Ectodermal cell (in vitro differentiated cells): ENCODE results near the gene AFAP1L1.

Experiments used
- H3K27ac ChIP-seq: 2 replicates; pipeline ENCODE4 v1.7.0; 2013; ENCODE audit warnings: mild to moderate bottlenecking, low read depth, low read length; ENCODE audit not compliant: insufficient read depth, poor library complexity, severe bottlenecking
- H3K27me3 ChIP-seq: 2 replicates; pipeline ENCODE4 v1.7.0; 2013; ENCODE audit warnings: mild to moderate bottlenecking, low read length; ENCODE audit not compliant: insufficient read depth, control insufficient read depth, poor library complexity, severe bottlenecking
- H3K36me3 ChIP-seq: one replicate; pipeline ENCODE4 v1.7.0; 2013; ENCODE audit warnings: low read length; ENCODE audit not compliant: control insufficient read depth, insufficient read depth
- H3K4me1 ChIP-seq: one replicate; pipeline ENCODE4 v1.7.0; 2013; ENCODE audit warnings: low read length; ENCODE audit not compliant: control insufficient read depth, insufficient read depth
- H3K4me3 ChIP-seq: 2 replicates; pipeline ENCODE4 v1.7.0; 2013; ENCODE audit warnings: low read depth, low read length, control low read depth; ENCODE audit not compliant: insufficient read depth
- H3K9me3 ChIP-seq: 2 replicates; pipeline ENCODE4 v1.7.0; 2013; ENCODE audit warnings: mild to moderate bottlenecking, low read length, moderate library complexity; ENCODE audit not compliant: control insufficient read depth
- WGBS, 2 experiments: methylation state at CpG; one replicate each; pipeline ENCODE4 v1.1.7; 2013; ENCODE audit warnings: missing lambda C conversion rate in 2 of 2; 5-methylcytosine and 5-hydroxymethylcytosine counted together

Gene AFAP1L1

DNA sequence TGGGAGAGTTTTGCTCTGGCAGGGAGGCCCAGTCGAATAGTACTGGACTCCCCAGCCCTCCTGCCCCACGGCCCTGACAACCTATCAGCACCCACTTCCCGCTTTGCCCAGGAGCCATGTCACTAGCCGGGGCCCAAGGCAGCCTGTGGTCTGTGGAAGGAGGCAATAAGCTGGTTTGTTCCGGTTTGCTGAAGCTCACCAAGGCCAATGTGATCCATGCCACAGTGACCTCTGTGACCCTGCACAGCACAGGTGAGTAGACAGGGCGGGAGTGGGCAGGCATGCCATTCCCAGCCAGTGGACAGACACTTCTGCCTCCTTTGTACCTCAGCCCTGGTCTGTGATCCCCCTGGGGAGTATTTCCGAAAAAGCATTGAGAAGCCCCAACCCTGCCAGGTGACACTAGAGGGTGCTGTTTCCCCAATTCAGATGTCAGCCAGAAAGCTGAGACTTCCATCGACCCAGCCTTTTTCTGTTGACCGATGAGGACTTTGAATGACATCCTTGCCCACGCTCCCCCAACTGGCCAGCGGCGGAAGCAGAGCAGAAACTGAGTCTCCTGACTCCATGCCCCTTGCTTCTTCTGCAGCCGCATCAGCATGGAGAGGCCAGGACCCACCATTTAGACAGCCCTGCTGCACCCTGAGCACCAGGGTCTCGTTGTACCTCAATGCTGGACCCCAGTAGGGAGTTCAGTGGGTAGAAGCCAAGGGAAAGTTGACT, 95.8 kb downstream of the AFAP1L1 start:
- WGBS, 2 experiments: 39% methylated on average over 14 of the region's 14 CpGs
- no peaks in the 10 kb centered on the region for H3K27me3 ChIP-seq

DNA sequence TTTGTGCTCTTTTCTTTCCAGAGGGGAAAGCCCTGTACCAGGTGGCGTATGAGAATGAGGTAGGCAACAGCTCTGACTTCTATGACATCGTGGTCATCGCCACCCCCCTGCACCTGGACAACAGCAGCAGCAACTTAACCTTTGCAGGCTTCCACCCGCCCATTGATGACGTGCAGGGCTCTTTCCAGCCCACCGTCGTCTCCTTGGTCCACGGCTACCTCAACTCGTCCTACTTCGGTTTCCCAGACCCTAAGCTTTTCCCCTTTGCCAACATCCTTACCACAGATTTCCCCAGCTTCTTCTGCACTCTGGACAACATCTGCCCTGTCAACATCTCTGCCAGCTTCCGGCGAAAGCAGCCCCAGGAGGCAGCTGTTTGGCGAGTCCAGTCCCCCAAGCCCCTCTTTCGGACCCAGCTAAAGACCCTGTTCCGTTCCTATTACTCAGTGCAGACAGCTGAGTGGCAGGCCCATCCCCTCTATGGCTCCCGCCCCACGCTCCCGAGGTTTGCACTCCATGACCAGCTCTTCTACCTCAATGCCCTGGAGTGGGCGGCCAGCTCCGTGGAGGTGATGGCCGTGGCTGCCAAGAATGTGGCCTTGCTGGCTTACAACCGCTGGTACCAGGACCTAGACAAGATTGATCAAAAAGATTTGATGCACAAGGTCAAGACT, 96.5 kb downstream of the AFAP1L1 start:
- H3K4me1 ChIP-seq: no peaks in the 10 kb centered on the region
- H3K4me3 ChIP-seq: no peak overlapping the region
- no peaks in the 10 kb centered on the region for H3K27me3 ChIP-seq
- 95 to 96% methylated on average over 22 of the region's 22 CpGs for WGBS, 2 experiments
- H3K9me3 ChIP-seq: no peaks in the 10 kb centered on the region
- no peaks in the 10 kb centered on the region for H3K36me3 ChIP-seq
- no peak overlapping the region for H3K27ac ChIP-seq

More for the DNA sequence above, 95.8 kb downstream of the AFAP1L1 start:
- no peak overlapping the region for H3K27ac ChIP-seq
- no peak overlapping the region for H3K4me3 ChIP-seq
- no peaks in the 10 kb centered on the region for H3K36me3 ChIP-seq
- no peaks in the 10 kb centered on the region for H3K4me1 ChIP-seq
- H3K9me3 ChIP-seq: no peaks in the 10 kb centered on the region

DNA sequence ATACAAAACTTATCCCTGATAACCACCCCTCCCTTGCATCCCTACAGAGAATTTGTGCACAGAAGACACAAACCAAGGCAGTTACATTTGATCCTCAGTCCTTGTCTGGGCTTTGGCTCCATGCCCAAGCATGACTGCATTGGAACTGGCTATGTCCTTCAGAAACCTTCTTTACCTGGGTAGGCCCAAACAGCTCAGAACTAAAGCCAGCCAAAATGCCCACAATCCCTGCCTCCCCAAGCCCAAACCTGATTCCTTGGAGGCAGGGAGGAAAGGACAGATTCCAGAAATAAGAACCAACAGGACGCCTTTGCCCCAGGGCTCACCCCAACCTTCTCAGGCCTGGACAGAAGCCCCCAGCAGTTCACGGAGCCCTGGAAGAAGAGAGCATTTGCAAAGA, 99.2 kb downstream of the AFAP1L1 start:
- Histone ChIP-seq H3K4me3 (no peak overlapping the region), H3K36me3 (no peaks in the 10 kb centered on the region), H3K4me1 (no peaks in the 10 kb centered on the region), H3K27me3 (no peaks in the 10 kb centered on the region), H3K27ac (no peak overlapping the region), H3K9me3 (no peaks in the 10 kb centered on the region)
- 73 to 77% methylated on average over 2 of the region's 2 CpGs for WGBS, 2 experiments

DNA sequence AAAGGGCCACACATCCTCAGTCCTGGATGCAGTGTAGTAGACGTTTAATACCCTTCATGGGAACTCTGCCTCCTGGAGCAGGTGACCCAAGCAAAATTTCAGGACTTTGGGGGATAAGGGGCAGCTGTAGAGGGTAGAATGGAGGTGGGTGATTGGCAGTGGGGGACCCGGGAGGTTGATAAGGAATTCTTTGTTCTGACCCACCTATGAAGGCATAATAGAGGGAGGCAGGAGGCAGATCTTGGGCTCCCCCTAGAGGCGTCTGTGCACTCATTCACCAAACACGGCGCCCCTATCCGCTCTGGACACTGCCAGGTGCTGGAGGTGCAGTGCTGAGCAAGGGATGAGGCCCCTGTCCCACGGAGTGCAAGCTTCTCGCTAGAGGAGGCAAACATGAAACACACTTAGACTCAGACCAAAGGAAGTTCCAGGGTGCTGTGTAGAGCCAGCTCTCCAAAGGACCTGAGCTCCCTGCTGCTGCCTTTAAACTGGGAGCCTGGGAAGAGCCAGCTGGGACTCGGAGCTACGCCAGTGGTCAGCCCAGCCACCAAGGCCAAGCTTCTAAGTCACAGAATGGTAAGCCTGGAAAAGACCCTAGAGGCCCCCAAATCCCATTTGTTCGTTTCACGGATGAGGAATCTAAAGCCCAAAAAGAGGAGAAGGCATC, 99.8 kb downstream of the AFAP1L1 start:
- H3K27me3 ChIP-seq: no peaks in the 10 kb centered on the region
- 51 to 53% methylated on average over 12 of the region's 12 CpGs for WGBS, 2 experiments
- H3K36me3 ChIP-seq: no peaks in the 10 kb centered on the region
- H3K9me3 ChIP-seq: no peaks in the 10 kb centered on the region
- H3K27ac ChIP-seq: no peak overlapping the region
- H3K4me1 ChIP-seq: no peaks in the 10 kb centered on the region
- H3K4me3 ChIP-seq: no peak overlapping the region

DNA sequence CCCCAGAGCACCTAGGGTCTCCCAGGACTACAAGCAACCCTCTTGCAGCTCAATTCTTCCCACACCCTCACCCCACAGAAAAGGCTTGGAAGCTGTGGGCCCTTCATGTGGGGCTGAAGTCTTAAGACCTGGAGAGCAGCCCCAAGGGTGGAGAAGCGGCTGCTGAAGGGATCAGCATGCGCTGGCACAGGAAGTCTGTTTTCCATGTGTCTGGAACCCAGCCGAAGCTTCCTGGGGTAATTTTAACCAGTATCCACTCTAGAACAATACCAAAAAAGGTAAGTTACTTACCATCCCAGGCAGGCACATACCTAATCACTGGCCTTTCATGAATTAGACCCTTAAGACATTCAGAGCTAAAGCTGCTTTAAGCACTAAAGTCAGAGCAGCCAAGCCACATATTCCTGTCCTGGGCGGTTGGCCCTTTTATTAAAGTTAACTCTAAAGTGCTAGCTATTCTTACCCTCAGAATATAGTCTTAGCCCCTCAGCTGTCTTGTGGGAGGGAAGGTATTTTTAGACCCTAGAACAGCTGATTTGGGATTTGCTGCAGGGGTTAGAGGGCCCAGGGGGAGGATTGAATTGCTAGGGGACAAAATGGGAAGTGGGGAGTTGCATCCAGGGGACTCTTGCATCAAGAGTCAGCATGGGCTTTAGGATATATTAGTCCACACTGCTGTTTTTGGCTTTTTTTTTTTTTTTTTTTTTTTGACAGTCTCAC, 100.6 kb downstream of the AFAP1L1 start:
- no peaks in the 10 kb centered on the region for H3K4me1 ChIP-seq
- no peak overlapping the region for H3K27ac ChIP-seq
- no peak overlapping the region for H3K4me3 ChIP-seq
- no peaks in the 10 kb centered on the region for H3K36me3 ChIP-seq
- WGBS, 2 experiments: 85 to 91% methylated on average over 4 of the region's 4 CpGs
- H3K9me3 ChIP-seq: no peaks in the 10 kb centered on the region
- H3K27me3 ChIP-seq: no peaks in the 10 kb centered on the region

GRCh38 chr5:149372932-149373331, 101.3 kb downstream of the AFAP1L1 start:
- no peaks in the 10 kb centered on the region for H3K9me3 ChIP-seq

GRCh38 chr5:149374303-149374702, 102.6 kb downstream of the AFAP1L1 start:
- H3K27ac ChIP-seq: no peak overlapping the region
- H3K9me3 ChIP-seq: no peaks in the 10 kb centered on the region
- WGBS, 2 experiments: 95 to 96% methylated on average over 20 of the region's 20 CpGs

More at GRCh38 chr5:149372932-149373331, 101.3 kb downstream of the AFAP1L1 start:
- H3K27ac ChIP-seq: no peak overlapping the region
- H3K36me3 ChIP-seq: no peaks in the 10 kb centered on the region
- no peaks in the 10 kb centered on the region for H3K27me3 ChIP-seq
- 91 to 97% methylated on average over 3 of the region's 3 CpGs for WGBS, 2 experiments
- H3K4me3 ChIP-seq: no peak overlapping the region
- H3K4me1 ChIP-seq: no peaks in the 10 kb centered on the region

DNA sequence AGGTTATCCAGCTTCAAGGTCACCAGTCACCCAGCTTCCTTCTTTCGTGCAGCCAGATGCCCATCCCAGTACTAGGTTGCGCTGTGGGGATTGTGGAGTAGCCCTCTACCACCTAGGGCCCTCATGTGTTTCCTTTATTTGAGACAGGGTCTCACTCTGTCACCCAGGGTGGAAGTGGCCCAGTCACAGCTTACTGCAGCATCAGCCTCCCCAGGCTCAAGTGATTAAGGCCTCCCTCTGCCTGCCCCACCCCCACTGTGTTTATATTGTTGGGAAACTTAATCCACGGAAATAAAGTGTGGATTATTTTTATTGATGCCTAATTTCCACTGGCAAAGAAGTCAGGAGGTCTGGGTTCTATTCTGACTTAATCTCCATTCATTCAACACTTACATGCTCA, 103.1 kb downstream of the AFAP1L1 start:
- Histone ChIP-seq H3K9me3 (no peaks in the 10 kb centered on the region), H3K4me3 (no peak overlapping the region), H3K4me1 (no peaks in the 10 kb centered on the region), H3K27me3 (no peaks in the 10 kb centered on the region), H3K27ac (no peak overlapping the region), H3K36me3 (no peaks in the 10 kb centered on the region)
- WGBS, 2 experiments: 88 to 96% methylated on average over 2 of the region's 3 CpGs

More at GRCh38 chr5:149374303-149374702, 102.6 kb downstream of the AFAP1L1 start:
- Histone ChIP-seq H3K4me1 (no peaks in the 10 kb centered on the region), H3K27me3 (no peaks in the 10 kb centered on the region), H3K36me3 (no peaks in the 10 kb centered on the region), H3K4me3 (no peak overlapping the region)

GRCh38 chr5:149375434-149375833, 103.8 kb downstream of the AFAP1L1 start:
- WGBS, 2 experiments: 92 to 94% methylated on average over 6 of the region's 6 CpGs
- no peaks in the 10 kb centered on the region for H3K4me1 ChIP-seq
- no peaks in the 10 kb centered on the region for H3K9me3 ChIP-seq
- no peak overlapping the region for H3K27ac ChIP-seq
- no peaks in the 10 kb centered on the region for H3K27me3 ChIP-seq
- H3K36me3 ChIP-seq: no peaks in the 10 kb centered on the region
- no peak overlapping the region for H3K4me3 ChIP-seq

- Histone ChIP-seq H3K9me3 (no peaks in the 10 kb centered on the region), H3K4me3 (no peak overlapping the region), H3K27ac (no peak overlapping the region), H3K4me1 (peaks cover under 1% of the 10 kb centered on the region), H3K27me3 (no peaks in the 10 kb centered on the region), H3K36me3 (no peaks in the 10 kb centered on the region)
- 95% methylated on average over 12 of the region's 12 CpGs for WGBS, 2 experiments
Observed at GRCh38 chr5:149376104-149376503, 104.4 kb downstream of the AFAP1L1 start.
